Diencephalon (tissue), 1 donor: ENCODE measurements around the gene PTPRZ1. TPM values are rescaled to one million over a fixed set of nuclear protein-coding genes. Genes with fewer than 3 reads are reported as not detected.

ENCODE experiments used
- small RNA-seq: library from RNA; depleted of rRNA; stranded (forward); fragments of <200 nt; gene quantifications from one replicate; pipeline ENCODE3, GENCODE V24; 2014
- total RNA-seq: library from RNA; depleted of rRNA; stranded (reverse); fragments of >200 nt; gene quantifications from one replicate; pipeline ENCODE4 v1.2.3, GENCODE V29; 2014

PTPRZ1 gene
- total RNA-seq, result 319 TPM

DNA sequence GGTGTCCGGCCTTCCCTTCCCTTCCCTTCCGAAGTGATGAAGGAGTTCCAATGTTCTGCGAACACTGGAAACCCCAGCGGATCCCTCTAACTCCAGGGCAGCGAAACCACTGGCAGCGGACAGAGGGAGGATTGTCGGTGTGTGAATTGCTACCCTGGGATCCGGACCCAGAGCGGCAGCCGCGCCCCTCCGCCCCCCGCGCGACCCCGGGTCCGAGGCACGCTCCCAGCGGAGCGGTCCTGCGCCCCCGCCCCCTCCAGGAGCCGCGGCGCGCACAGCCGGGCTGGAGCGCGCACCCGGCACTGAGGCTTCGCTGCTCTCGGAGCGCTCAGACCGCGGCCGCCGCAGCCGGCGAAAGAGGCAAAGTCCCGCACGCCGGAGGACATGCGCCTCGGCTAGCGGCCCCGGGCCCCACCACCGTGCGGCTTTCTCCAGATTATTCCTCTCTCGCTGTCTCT is at the start of gene PTPRZ1:
Gene PTPRZ1, plus strand, starts transcription at position 331 of the 458 bp plus-strand sequence. CDS start 339 bp downstream, outside the sequence.

Small RNA genes lying within 50 kb of the gene (small RNA-seq; reads per million reads assigned to genes)
- gene RNU7-154P, result not detected
